ENCODE measurements around the gene MLLT6. TPM values are rescaled to one million over a fixed set of nuclear protein-coding genes. Genes with fewer than 3 reads are reported as not detected.
A peak's percentile ranks its signal among the peaks of the same experiment; 100 is the strongest.

Gene MLLT6
- total RNA-seq, 1 donor from 2014 or later = 71.9 TPM

- ATAC-seq (ENCODE audit: poor library complexity) (peak; percentile 9), DNase-seq (peak; percentile 47)
- intact Hi-C loops (cut with DNase I) = no loop called here
Measured at GRCh38 chr17:38673707-38674013, 31.4 kb upstream of the MLLT6 start.

- peak; percentile 5 for ATAC-seq (ENCODE audit: poor library complexity)
- intact Hi-C loops (cut with DNase I) = no loop called here
- peak; percentile 44 for DNase-seq
Measured at GRCh38 chr17:38674014-38674748, 30.9 kb upstream of the MLLT6 start.

- DNase-seq (peak; percentile 92), ATAC-seq (ENCODE audit: poor library complexity) (peak; percentile 93)
- intact Hi-C loops (cut with DNase I) = no loop called here
Measured at GRCh38 chr17:38674749-38675615, 30.1 kb upstream of the MLLT6 start, which contains the start of gene EPOP. Gene EPOP (minus strand): TSS chr17:38674957. CDS start chr17:38674495, 462 bp downstream.

GRCh38 chr17:38676706-38677504 is 28.2 kb upstream of the MLLT6 start:
- intact Hi-C loops (cut with DNase I) = loop anchor here (2.0 kb wide), 1 partner anchor 60 kb away; no protein-coding TSS in a partner anchor
- ATAC-seq (ENCODE audit: poor library complexity) (peak; percentile 81), DNase-seq (peak; percentile 90)

- intact Hi-C loops (cut with DNase I) = loop anchor here (2.0 kb wide), 1 partner anchor 59 kb away; no protein-coding TSS in a partner anchor
- ATAC-seq (ENCODE audit: poor library complexity) = no peak
- no peak for DNase-seq
Measured at GRCh38 chr17:38677819-38678218, 27.3 kb upstream of the MLLT6 start.

- intact Hi-C loops (cut with DNase I) = no loop called here
- DNase-seq (no peak), ATAC-seq (ENCODE audit: poor library complexity) (no peak)
Measured at GRCh38 chr17:38681096-38681495, 24.0 kb upstream of the MLLT6 start.

- peak; percentile 57 for DNase-seq
- intact Hi-C loops (cut with DNase I) = no loop called here
- ATAC-seq (ENCODE audit: poor library complexity) = peak; percentile 41
Measured at GRCh38 chr17:38685491-38685890, 19.6 kb upstream of the MLLT6 start.

- DNase-seq (no peak), ATAC-seq (ENCODE audit: poor library complexity) (no peak)
- intact Hi-C loops (cut with DNase I) = no loop called here
Measured at GRCh38 chr17:38687286-38687685, 17.8 kb upstream of the MLLT6 start.

GRCh38 chr17:38690386-38690785 is 14.7 kb upstream of the MLLT6 start:
- no peak for DNase-seq
- ATAC-seq (ENCODE audit: poor library complexity) = no peak
- intact Hi-C loops (cut with DNase I) = no loop called here

- no peak for ATAC-seq (ENCODE audit: poor library complexity)
- intact Hi-C loops (cut with DNase I) = no loop called here
- DNase-seq = no peak
Measured at GRCh38 chr17:38691154-38691553, 13.9 kb upstream of the MLLT6 start.

- intact Hi-C loops (cut with DNase I) = no loop called here
- DNase-seq = peak; percentile 95
- peak; percentile 97 for ATAC-seq (ENCODE audit: poor library complexity)
Measured at GRCh38 chr17:38693700-38694329, 11.3 kb upstream of the MLLT6 start.

- intact Hi-C loops (cut with DNase I) = no loop called here
- DNase-seq = no peak
- no peak for ATAC-seq (ENCODE audit: poor library complexity)
Measured at GRCh38 chr17:38697061-38697820, 7.8 kb upstream of the MLLT6 start.

- no peak for ATAC-seq (ENCODE audit: poor library complexity)
- intact Hi-C loops (cut with DNase I) = no loop called here
- no peak for DNase-seq
Measured at GRCh38 chr17:38698760-38699159, 6.3 kb upstream of the MLLT6 start.

- intact Hi-C loops (cut with DNase I) = loop anchor here (5.0 kb wide), 1 partner anchor 36 kb away; no protein-coding TSS in a partner anchor
- DNase-seq = peak; percentile 54
- peak; percentile 0 for ATAC-seq (ENCODE audit: poor library complexity)
Measured at GRCh38 chr17:38701504-38702165, 3.4 kb upstream of the MLLT6 start.

GRCh38 chr17:38702166-38702915 is 2.7 kb upstream of the MLLT6 start:
- DNase-seq (peak; percentile 91), ATAC-seq (ENCODE audit: poor library complexity) (peak; percentile 71)
- intact Hi-C loops (cut with DNase I) = loop anchor here (5.0 kb wide), 1 partner anchor 35 kb away; no protein-coding TSS in a partner anchor

- ATAC-seq (ENCODE audit: poor library complexity) = peak; percentile 0
- peak; percentile 55 for DNase-seq
- intact Hi-C loops (cut with DNase I) = loop anchor here (5.0 kb wide), 1 partner anchor 34 kb away; no protein-coding TSS in a partner anchor
Measured at GRCh38 chr17:38702916-38703741, 1.9 kb upstream of the MLLT6 start.
